HFFc6 (cell line): ENCODE data around the gene KLK13. TPM values are rescaled to one million over a fixed set of nuclear protein-coding genes. Genes with fewer than 3 reads are reported as not detected.

Experiments used
- DNase-seq: peaks from one replicate; pipeline ENCODE4 v3.0.0-alpha.2; 2018
- H3K27ac Mint-ChIP-seq: 2 replicates; pipeline ENCODE4 v1.8.0; 2020; ENCODE audit warnings: mild to moderate bottlenecking, mixed read lengths
- H3K27me3 Mint-ChIP-seq: 2 replicates; pipeline ENCODE4 v1.8.0; 2021; ENCODE audit warnings: mild to moderate bottlenecking, moderate library complexity, mixed read lengths; ENCODE audit not compliant: insufficient read depth
- H3K36me3 Mint-ChIP-seq: 2 replicates; pipeline ENCODE4 v1.8.0; 2021; ENCODE audit warnings: low read depth, mixed read lengths
- H3K4me1 Mint-ChIP-seq: 2 replicates; pipeline ENCODE4 v1.8.0; 2020; ENCODE audit warnings: low read depth, mixed read lengths
- H3K4me3 Mint-ChIP-seq: 2 replicates; pipeline ENCODE4 v1.8.0; 2020; ENCODE audit warnings: mild to moderate bottlenecking, moderate library complexity, mixed read lengths
- H3K9me3 Mint-ChIP-seq: 2 replicates; pipeline ENCODE4 v1.8.0; 2020; ENCODE audit warnings: mild to moderate bottlenecking, mixed read lengths
- total RNA-seq, 6 experiments: library from RNA; stranded (reverse); fragmentation: NEBNext Ultra II Directional; extraction: Animal tissue kit (Norgen Biotek cat#: 25700); gene quantifications; 2 replicates in 1 of 6; 3 replicates in 5 of 6; pipeline ENCODE4 v1.2.3, GENCODE V29; 2021
- TF ChIP-seq, protein P1 (sequence below): fragments of 200-600 bp; sonication (generic); IDR thresholded peaks from 2 replicates; pipeline ENCODE4 v1.5.0; 2021; ENCODE audit warnings: antibody characterized with exemption, mild to moderate bottlenecking

KLK13 gene
- total RNA-seq, 6 experiments from 2014 or later: not detected

DNA sequence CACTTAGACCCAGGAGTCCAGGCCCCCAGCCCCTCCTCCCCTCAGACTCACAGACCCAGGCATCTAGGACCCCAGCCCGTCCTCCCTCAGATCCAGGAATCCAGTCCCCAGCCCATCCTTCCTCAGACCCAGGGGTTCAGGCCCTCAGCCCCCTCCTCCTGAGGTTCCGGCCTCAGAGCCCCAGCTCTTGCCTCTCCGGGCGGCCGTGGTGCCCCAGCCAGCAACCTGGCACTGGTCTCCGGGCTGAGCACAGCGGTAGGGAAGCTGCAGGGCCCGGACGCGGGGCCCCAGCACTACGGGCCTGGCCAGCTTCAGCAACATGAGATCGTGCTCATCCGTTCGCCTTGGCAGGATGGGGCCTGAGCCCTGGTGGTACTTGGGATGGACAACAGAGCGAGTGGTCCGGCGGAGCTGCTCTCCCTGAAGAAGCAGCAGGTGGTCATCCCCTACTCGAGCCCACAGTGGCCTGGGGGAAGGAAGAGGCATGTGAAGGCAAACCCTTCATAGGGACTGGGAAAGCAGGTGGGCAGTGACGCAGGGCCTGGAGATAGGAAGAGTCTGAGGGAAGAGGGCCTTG is 49.1 kb downstream of the KLK13 start:
- H3K4me1 Mint-ChIP-seq: peaks cover 6% of the 10 kb centered on the region; the same call in 1 of the 2 replicates
- H3K27ac Mint-ChIP-seq: no peak overlapping the region
- H3K4me3 Mint-ChIP-seq: no peak overlapping the region
- TF ChIP-seq, protein P1, sequence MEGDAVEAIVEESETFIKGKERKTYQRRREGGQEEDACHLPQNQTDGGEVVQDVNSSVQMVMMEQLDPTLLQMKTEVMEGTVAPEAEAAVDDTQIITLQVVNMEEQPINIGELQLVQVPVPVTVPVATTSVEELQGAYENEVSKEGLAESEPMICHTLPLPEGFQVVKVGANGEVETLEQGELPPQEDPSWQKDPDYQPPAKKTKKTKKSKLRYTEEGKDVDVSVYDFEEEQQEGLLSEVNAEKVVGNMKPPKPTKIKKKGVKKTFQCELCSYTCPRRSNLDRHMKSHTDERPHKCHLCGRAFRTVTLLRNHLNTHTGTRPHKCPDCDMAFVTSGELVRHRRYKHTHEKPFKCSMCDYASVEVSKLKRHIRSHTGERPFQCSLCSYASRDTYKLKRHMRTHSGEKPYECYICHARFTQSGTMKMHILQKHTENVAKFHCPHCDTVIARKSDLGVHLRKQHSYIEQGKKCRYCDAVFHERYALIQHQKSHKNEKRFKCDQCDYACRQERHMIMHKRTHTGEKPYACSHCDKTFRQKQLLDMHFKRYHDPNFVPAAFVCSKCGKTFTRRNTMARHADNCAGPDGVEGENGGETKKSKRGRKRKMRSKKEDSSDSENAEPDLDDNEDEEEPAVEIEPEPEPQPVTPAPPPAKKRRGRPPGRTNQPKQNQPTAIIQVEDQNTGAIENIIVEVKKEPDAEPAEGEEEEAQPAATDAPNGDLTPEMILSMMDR: no peak
- H3K9me3 Mint-ChIP-seq: peaks cover 26% of the 10 kb centered on the region
- DNase-seq: no peak
- H3K36me3 Mint-ChIP-seq: no peaks in the 10 kb centered on the region; the same call in 1 of the 2 replicates
- H3K27me3 Mint-ChIP-seq: peaks cover 17% of the 10 kb centered on the region

DNA sequence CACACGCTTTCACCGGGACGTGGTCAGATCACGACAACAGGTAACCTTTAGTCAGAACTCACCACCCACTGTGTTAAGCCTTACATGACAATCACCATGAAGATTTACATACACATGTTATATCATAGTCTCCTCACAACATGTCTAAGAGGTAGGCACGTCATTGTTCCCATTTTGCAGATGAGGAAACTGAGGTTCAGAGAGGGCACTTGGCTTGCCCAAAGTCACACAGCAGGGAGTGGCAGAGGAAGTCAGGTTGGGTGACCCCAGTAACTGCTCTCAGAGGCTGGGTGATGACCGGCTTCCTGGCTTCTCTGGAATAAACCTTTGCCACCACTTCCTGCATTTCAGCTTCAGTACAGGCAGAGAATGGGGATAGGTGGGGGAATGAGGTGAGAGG is 50.6 kb downstream of the KLK13 start:
- no peak for DNase-seq
- TF ChIP-seq, protein P1: no peak
- H3K4me1 Mint-ChIP-seq: peaks cover 6% of the 10 kb centered on the region; the same call in 1 of the 2 replicates
- peaks cover 37% of the 10 kb centered on the region for H3K9me3 Mint-ChIP-seq
- H3K27me3 Mint-ChIP-seq: peaks cover 19% of the 10 kb centered on the region
- no peaks in the 10 kb centered on the region; the same call in 1 of the 2 replicates for H3K36me3 Mint-ChIP-seq
- H3K4me3 Mint-ChIP-seq: no peak overlapping the region
- no peak overlapping the region for H3K27ac Mint-ChIP-seq

DNA sequence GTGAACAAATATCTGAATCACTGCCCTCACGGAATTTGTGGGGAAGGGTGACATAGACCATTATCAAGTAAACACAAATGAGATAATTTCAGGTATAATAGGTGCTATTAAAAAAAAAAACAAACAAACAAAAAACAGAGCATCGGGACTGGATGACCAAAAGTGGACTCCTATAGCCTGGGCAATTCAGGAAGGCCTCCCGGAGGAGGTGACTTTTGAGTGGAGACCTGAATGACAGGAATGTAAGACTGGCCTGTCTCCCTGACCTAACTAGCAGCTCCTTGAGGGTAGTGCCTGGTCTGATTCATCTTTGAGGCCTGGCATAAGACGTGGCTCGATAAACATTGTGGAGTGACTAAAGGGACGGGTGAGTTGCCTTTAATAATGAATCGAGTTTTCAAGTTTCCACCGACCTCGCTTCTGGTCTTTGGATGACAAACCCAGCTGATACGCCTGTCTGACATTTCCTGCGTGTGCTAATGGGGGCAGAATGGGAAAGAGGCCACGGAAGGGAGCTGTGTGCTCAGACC is 52.2 kb downstream of the KLK13 start:
- no peak overlapping the region for H3K4me3 Mint-ChIP-seq
- no peak for DNase-seq
- no peaks in the 10 kb centered on the region for H3K4me1 Mint-ChIP-seq
- no peak overlapping the region for H3K27ac Mint-ChIP-seq
- no peaks in the 10 kb centered on the region; the same call in 1 of the 2 replicates for H3K36me3 Mint-ChIP-seq
- H3K27me3 Mint-ChIP-seq: peaks cover 17% of the 10 kb centered on the region
- TF ChIP-seq, protein P1: no peak
- peaks cover 37% of the 10 kb centered on the region for H3K9me3 Mint-ChIP-seq

DNA sequence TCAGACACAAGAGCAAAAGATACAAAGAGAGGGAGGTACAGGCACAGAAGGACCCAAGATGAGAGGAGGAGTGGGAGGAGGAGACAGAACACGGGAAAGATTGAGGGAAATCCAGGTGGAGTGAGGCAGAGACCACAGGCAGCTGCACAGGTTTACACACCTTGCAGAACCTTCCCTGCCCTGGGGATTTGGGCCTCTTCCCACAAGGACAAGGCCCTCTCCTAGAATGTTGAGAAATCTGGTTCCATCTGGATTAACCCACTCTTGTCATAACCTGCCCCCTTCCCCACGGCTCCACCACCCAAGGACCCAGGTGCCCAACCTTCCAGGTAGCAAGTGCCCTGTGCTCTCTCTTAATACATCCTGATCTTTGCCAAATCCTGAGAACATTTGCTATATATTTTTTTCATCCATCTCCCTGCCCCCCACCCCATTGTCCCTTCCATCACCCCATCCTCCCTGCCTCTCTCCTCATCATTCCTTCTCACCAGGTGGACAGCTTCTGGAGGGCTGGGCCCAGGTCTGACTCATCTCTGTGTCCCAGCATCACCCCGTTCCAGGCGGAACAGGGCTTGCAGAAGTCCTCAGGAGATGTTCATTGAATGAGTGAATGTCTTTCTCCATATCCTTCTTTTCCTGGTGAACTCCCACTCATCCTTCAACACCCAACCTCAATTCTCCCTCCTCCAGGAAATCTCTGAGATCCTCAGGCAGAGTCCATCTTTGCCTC is 54.7 kb downstream of the KLK13 start:
- Mint-ChIP-seq H3K36me3 (no peaks in the 10 kb centered on the region; the same call in 1 of the 2 replicates), H3K27ac (no peak overlapping the region), H3K4me1 (no peaks in the 10 kb centered on the region), H3K4me3 (no peak overlapping the region; the same call in 1 of the 2 replicates), H3K27me3 (peaks cover 8% of the 10 kb centered on the region), H3K9me3 (peaks cover 51% of the 10 kb centered on the region)
- TF ChIP-seq, protein P1: no peak
- DNase-seq: no peak

DNA sequence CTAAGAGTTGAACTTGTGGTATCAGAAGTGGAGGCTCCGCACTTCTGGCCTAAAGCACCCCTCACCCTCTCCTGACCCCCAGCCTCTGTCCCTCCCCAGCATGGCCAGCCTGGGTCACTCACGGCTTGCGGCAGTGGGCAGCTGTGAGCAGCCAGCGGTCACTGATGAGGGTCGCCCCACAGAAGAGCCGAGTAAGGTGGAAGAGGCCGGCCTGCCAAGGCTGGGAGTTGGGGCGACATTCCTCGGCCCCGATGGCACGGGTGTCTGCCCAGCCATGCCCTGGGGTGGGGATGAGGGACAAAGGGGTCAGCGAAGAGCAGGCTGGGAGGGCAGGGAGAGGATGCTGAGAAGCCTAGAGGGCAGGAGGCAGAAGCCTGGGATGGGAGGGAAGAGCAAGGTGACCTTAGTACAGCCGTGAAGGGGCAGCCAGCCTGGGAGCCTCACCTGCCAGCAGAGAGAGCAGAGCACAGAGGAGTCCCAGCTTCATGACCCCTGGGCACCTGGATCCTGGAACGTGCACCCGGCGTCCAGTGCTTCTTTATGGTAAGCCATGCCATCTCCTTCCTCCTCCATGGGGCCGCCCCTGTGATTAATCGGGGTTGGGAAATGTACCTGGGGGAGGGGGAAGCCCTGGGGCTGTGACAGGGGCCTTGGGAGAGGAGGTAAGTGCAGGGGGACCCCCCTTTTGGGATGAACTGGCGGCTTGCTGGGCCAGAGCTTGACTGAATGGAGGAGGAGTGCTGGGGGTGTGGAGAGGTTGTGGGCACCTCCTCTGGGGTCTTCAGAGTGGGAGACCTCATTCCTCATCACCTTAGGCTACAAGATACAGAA is 55.6 kb downstream of the KLK13 start:
- no peak overlapping the region for H3K4me3 Mint-ChIP-seq
- H3K9me3 Mint-ChIP-seq: peaks cover 47% of the 10 kb centered on the region
- TF ChIP-seq, protein P1: no peak
- H3K36me3 Mint-ChIP-seq: no peaks in the 10 kb centered on the region; the same call in 1 of the 2 replicates
- no peaks in the 10 kb centered on the region for H3K4me1 Mint-ChIP-seq
- H3K27me3 Mint-ChIP-seq: peaks cover 2% of the 10 kb centered on the region
- H3K27ac Mint-ChIP-seq: no peak overlapping the region
- no peak for DNase-seq
